ENCODE results near the gene PLAA. TPM values are rescaled to one million over a fixed set of nuclear protein-coding genes. Genes with fewer than 3 reads are reported as not detected.
A peak's percentile ranks its signal among the peaks of the same experiment; 100 is the strongest.
"Not testable (repeated sequence)": the region's sequence is repeated elsewhere in the genome, so short reads cannot be mapped to it uniquely, and the experiment has no call there.

The PLAA gene
- total RNA-seq, 1 donor from 2014 or later, result 26.8 TPM

GRCh38 chr9:26893030-26893676 is 53.9 kb downstream of the PLAA start:
- DNase-seq (ENCODE audit: low read depth), result no peak
- TF ChIP-seq, protein P1, sequence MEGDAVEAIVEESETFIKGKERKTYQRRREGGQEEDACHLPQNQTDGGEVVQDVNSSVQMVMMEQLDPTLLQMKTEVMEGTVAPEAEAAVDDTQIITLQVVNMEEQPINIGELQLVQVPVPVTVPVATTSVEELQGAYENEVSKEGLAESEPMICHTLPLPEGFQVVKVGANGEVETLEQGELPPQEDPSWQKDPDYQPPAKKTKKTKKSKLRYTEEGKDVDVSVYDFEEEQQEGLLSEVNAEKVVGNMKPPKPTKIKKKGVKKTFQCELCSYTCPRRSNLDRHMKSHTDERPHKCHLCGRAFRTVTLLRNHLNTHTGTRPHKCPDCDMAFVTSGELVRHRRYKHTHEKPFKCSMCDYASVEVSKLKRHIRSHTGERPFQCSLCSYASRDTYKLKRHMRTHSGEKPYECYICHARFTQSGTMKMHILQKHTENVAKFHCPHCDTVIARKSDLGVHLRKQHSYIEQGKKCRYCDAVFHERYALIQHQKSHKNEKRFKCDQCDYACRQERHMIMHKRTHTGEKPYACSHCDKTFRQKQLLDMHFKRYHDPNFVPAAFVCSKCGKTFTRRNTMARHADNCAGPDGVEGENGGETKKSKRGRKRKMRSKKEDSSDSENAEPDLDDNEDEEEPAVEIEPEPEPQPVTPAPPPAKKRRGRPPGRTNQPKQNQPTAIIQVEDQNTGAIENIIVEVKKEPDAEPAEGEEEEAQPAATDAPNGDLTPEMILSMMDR (conservative IDR thresholded peaks at IDR 0.05; ENCODE audit: low read depth, low read length), result no peak
- peak overlapping the region; percentile 76 for H3K4me3 ChIP-seq (ENCODE audit: low read depth, low read length)

DNA sequence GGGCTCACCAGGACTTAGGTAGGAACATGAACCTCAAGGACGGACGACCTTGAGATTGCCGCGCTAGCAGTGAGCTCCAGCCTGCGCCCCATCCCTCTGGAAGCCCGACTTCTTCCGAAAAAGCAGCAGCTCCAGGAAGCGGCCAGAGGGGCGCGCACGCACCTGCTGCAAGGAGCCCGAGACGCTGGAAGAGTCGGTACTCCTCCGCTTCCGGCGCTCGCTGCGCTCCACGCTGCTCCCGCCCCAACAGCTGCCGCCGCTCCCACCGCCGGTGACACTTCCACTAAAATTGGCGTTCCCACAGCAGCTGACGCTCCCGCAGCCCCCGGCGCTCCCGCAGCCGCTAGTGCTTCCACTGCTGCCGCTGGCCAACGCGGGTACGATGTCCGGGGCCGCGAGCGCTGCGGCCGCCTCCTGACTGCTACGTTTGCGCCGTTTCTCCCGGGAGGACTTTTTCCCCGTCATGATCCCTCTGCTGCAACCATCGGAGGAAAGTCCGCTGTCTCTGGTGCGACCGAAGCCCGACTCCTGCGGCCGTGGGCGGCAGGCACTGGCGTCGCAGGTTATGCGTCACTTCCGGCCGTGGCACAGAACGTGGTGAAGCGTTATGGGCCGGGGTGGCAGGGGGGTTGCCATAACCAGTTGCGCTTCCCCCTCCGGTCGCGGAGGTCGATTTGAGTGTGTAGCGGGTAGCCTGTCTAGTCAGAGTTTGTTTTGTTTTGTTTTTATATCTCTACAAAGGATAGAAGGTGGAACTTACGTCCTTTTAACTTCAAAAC is 54.6 kb downstream of the PLAA start, which contains the start of gene CAAP1:
Gene CAAP1 (minus strand): TSS at position 552 of the 779 bp plus-strand sequence. CDS start 87 bp downstream, at position 465.
- DNase-seq (ENCODE audit: low read depth), result peak; percentile 56
- H3K4me3 ChIP-seq (ENCODE audit: low read depth, low read length), result peak within 1 kb of the TSS; percentile 76
- TF ChIP-seq, protein P1 (conservative IDR thresholded peaks at IDR 0.05; ENCODE audit: low read depth, low read length), result peak; percentile 38

DNA sequence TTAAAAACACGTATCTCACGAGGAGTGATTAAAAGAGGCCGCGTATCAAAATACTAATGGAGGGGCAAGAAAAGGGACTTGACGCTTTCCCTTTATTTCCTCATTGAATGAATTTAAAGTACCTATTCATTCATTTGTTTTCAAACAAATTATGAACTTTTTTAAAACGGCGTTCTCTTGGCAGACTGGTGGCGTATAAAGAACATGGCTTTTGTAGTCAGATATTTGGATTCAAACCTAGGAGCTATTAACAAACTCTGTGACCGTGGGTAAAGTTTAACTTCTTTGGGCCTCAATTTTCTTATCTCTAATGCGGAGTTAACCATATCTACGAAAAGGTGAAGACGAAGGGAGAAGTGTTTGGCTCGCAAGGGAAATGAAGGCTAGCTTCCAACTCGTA is 55.3 kb downstream of the PLAA start:
- TF ChIP-seq, protein P1 (conservative IDR thresholded peaks at IDR 0.05; ENCODE audit: low read depth, low read length), result no peak
- DNase-seq (ENCODE audit: low read depth), result no peak
- peak overlapping the region; percentile 76 for H3K4me3 ChIP-seq (ENCODE audit: low read depth, low read length)

DNA sequence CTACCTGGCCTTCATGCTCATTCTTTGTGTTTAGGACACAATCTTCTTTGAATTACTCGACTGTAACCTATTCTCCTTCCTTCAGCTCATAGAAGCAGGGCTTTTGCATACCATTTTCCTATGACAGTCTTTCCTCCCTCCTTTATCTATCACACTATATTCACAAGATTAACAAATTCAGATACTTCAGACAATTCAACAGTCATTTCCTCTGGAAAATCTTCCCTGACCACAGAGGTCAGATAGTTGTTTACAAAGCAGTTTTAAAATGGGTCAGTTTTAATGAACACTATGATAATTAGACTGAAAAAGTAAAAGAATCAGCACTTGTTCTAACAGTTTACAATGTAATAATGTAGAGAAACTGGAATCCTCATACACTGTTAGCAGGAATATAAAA is 58.8 kb downstream of the PLAA start:
- no peak for DNase-seq (ENCODE audit: low read depth)
- no peak overlapping the region for H3K4me3 ChIP-seq (ENCODE audit: low read depth, low read length)
- TF ChIP-seq, protein P1 (conservative IDR thresholded peaks at IDR 0.05; ENCODE audit: low read depth, low read length), result no peak

DNA sequence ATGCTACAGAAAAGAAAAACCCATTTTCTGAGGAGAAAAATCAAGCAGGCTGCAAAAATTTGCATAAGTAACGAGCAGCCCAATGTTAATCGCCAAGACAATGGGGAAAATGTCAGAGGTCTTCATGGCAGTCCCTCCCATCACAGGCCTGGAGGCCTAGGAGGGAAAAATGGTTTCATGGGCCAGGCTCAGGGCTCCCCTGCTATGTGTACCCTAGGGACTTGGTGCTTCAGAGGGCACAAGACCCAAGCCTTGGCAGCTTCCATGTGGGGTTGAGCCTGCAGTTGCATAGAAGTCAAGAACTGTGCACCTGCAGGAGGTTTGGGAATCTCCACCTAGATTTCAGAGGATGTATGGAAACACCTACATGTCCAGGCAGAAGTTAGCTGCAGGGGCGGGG is 64.9 kb downstream of the PLAA start:
- no peak for DNase-seq (ENCODE audit: low read depth)
- TF ChIP-seq, protein P1 (conservative IDR thresholded peaks at IDR 0.05; ENCODE audit: low read depth, low read length), result no peak
- H3K4me3 ChIP-seq (ENCODE audit: low read depth, low read length), result no peak overlapping the region

DNA sequence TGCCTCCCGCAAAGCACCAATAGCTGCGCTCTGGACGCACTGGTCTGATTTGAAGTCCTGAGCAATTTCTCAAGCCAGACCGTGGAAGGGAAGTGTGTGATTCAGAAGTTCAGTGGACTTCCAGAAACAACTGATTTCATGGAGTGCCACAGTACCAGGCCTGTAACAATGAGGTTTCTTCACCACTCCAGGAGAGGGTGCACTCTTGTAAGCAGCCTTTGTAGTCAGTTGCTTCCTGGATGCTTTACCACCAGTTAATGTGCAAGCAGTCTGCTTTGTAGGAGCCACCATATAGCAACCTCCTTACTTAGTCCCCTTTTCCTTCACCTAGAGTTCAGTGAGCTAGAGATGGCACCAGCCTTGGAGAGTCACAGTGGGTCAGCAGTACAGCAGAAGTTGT is 66.8 kb downstream of the PLAA start:
- DNase-seq (ENCODE audit: low read depth), result no peak
- TF ChIP-seq, protein P1 (conservative IDR thresholded peaks at IDR 0.05; ENCODE audit: low read depth, low read length), result no peak
- no peak overlapping the region for H3K4me3 ChIP-seq (ENCODE audit: low read depth, low read length)

- not testable (repeated sequence) for H3K4me3 ChIP-seq (ENCODE audit: low read depth, low read length); DNase-seq (ENCODE audit: low read depth)
Observed at GRCh38 chr9:26875155-26875554, 71.9 kb downstream of the PLAA start.
